GM12891 (cell line): Measurements from ENCODE around the gene ZBTB16.

Experiments
- PAX5 ChIP-seq: IDR thresholded peaks from 2 replicates; pipeline ENCODE4 v1.6.1; 2011; ENCODE audit warnings: low read length, moderate library complexity, mild to moderate bottlenecking; ENCODE audit not compliant: insufficient read depth, severe bottlenecking
- POLR2A ChIP-seq: IDR thresholded peaks from 2 replicates; pipeline ENCODE4 v1.6.1; 2011; ENCODE audit warnings: low read depth, low read length, control low read depth
- POLR2AphosphoS5 ChIP-seq: IDR thresholded peaks from 2 replicates; pipeline ENCODE4 v1.6.1; 2011; ENCODE audit warnings: low read depth, low read length, control low read depth
- POU2F2 ChIP-seq: IDR thresholded peaks from 2 replicates; pipeline ENCODE4 v1.6.1; 2011; ENCODE audit warnings: low read depth, mild to moderate bottlenecking, control low read depth, low read length, moderate library complexity
- SPI1 ChIP-seq: IDR thresholded peaks from 2 replicates; pipeline ENCODE4 v1.6.1; 2011; ENCODE audit warnings: low read depth, low read length, control low read depth
- TAF1 ChIP-seq: IDR thresholded peaks from 2 replicates; pipeline ENCODE4 v1.6.1; 2011; ENCODE audit warnings: low read depth, low read length, control low read depth

DNA sequence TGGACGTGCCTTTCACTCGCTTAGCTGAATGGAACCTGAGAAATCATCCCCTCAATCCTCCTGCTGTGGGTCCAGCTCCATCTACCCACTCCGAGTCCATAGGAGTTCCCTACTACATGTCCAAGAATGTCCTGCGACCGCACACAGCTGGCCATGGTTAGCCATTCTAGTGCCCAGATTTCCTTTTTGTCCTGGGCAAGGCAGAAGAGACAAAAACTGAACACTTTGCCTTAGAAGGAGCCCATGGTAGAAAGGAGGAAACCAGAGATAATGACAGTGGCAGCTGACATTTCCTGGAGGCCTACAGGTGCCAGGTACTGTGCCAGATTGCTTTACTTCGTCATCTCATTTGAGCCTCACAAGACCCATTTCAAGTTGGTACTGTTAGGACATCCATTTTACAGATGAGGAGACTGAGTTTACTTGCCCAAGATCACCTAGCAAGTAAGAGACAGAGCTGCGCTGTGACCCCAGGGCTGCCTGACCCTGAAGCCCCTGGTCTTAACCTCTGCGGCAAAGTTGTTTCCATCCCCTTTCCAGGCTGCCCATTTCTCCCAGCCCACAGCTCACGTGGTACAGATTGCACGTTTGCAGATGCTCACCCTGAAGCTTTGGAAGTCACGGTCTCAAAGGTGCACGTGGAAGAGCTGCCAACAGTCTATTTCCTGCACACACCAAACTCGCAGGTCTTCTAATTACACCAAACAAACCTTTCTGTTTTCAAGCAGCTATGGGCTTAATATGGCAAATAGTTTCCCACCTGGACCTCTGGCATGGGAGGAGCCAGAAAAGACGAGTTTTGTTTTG, 112.7 kb downstream of the ZBTB16 start:
- TF ChIP-seq POLR2AphosphoS5, result no peak
- TF ChIP-seq POLR2A, result no peak
- TF ChIP-seq TAF1, result no peak
- no peak for TF ChIP-seq SPI1
- TF ChIP-seq PAX5, result no peak
- TF ChIP-seq POU2F2, result no peak
